ENCODE data around the gene ATAD3B.
A peak's percentile ranks its signal among the peaks of the same experiment; 100 is the strongest.
"Not testable (repeated sequence)": the region's sequence is repeated elsewhere in the genome, so short reads cannot be mapped to it uniquely, and the experiment has no call there.

Gene ATAD3B

GRCh38 chr1:1479547-1480487 lies 8.3 kb downstream of the ATAD3B start:
- no peak for DNase-seq (ENCODE audit: low spot score)

GRCh38 chr1:1480488-1480867 lies 8.9 kb downstream of the ATAD3B start:
- not testable (repeated sequence) for DNase-seq (ENCODE audit: low spot score)

- not testable (repeated sequence) for DNase-seq (ENCODE audit: low spot score)
Observed at GRCh38 chr1:1481811-1482210, 10.2 kb downstream of the ATAD3B start.

GRCh38 chr1:1482856-1483255 lies 11.3 kb downstream of the ATAD3B start:
- no peak for DNase-seq (ENCODE audit: low spot score)

- DNase-seq (ENCODE audit: low spot score): no peak
Observed at GRCh38 chr1:1483714-1484113, 12.1 kb downstream of the ATAD3B start.

- not testable (repeated sequence) for DNase-seq (ENCODE audit: low spot score)
Observed at GRCh38 chr1:1484976-1485750, 13.6 kb downstream of the ATAD3B start.

- not testable (repeated sequence) for DNase-seq (ENCODE audit: low spot score)
Observed at GRCh38 chr1:1485755-1486317, 14.3 kb downstream of the ATAD3B start.

GRCh38 chr1:1487701-1488100 lies 16.1 kb downstream of the ATAD3B start:
- DNase-seq (ENCODE audit: low spot score): no peak

GRCh38 chr1:1489231-1489630 lies 17.7 kb downstream of the ATAD3B start:
- no peak for DNase-seq (ENCODE audit: low spot score)

GRCh38 chr1:1489861-1490260 lies 18.3 kb downstream of the ATAD3B start:
- DNase-seq (ENCODE audit: low spot score): no peak

GRCh38 chr1:1490633-1491230 lies 19.2 kb downstream of the ATAD3B start:
- no peak for DNase-seq (ENCODE audit: low spot score)

GRCh38 chr1:1491601-1492000 lies 20.0 kb downstream of the ATAD3B start:
- DNase-seq (ENCODE audit: low spot score): no peak

GRCh38 chr1:1494311-1494710 lies 22.7 kb downstream of the ATAD3B start:
- DNase-seq (ENCODE audit: low spot score): not testable (repeated sequence)

- not testable (repeated sequence) for DNase-seq (ENCODE audit: low spot score)
Observed at GRCh38 chr1:1495461-1495975, 24.0 kb downstream of the ATAD3B start.

GRCh38 chr1:1504777-1505365 lies 33.3 kb downstream of the ATAD3B start:
- DNase-seq (ENCODE audit: low spot score): peak; percentile 59

- DNase-seq (ENCODE audit: low spot score): not testable (repeated sequence)
Observed at GRCh38 chr1:1505366-1505798, 33.8 kb downstream of the ATAD3B start.

GRCh38 chr1:1505801-1506200 lies 34.2 kb downstream of the ATAD3B start:
- not testable (repeated sequence) for DNase-seq (ENCODE audit: low spot score)

- no peak for DNase-seq (ENCODE audit: low spot score)
Observed at GRCh38 chr1:1507305-1507704, 35.7 kb downstream of the ATAD3B start.

- not testable (repeated sequence) for DNase-seq (ENCODE audit: low spot score)
Observed at GRCh38 chr1:1508775-1509464, 37.4 kb downstream of the ATAD3B start.

- not testable (repeated sequence) for DNase-seq (ENCODE audit: low spot score)
Observed at GRCh38 chr1:1509465-1509850, 37.9 kb downstream of the ATAD3B start.

Measured in CD4-positive, alpha-beta T cell treated with Interleukin-6 at 100 ng/mL for 8 hours (primary cell).